ENCODE measurements around the gene NGRN.
"Not testable (repeated sequence)": the region's sequence is repeated elsewhere in the genome, so short reads cannot be mapped to it uniquely, and the experiment has no call there.

NGRN gene

GRCh38 chr15:90295270-90295648, 29.8 kb downstream of the NGRN start:
- H3K4me3 ChIP-seq (replicated peaks; ENCODE audit: insufficient read depth, low read length): no peak overlapping the region
- H3K27me3 ChIP-seq (ENCODE audit: insufficient read depth, poor library complexity, severe bottlenecking): no peaks in the 10 kb centered on the region
- no peak for DNase-seq (ENCODE audit: low read depth in 1 of 2, low spot score in 1 of 2)
- H3K27ac ChIP-seq (replicated peaks): no peak overlapping the region
- TF ChIP-seq CTCF (IDR thresholded peaks at IDR 0.05; ENCODE audit: insufficient read depth, low read length) (no peak), POLR2AphosphoS5 (IDR thresholded peaks at IDR 0.05; ENCODE audit: low read depth) (no peak), GABPA (IDR thresholded peaks at IDR 0.05; ENCODE audit: low read depth) (no peak), SPI1 (IDR thresholded peaks at IDR 0.05; ENCODE audit: borderline replicate concordance, low read depth) (no peak)

- not testable (repeated sequence) for DNase-seq (ENCODE audit: low read depth in 1 of 2, low spot score in 1 of 2); H3K27ac ChIP-seq (replicated peaks); H3K4me3 ChIP-seq (replicated peaks; ENCODE audit: insufficient read depth, low read length); H3K27me3 ChIP-seq (ENCODE audit: insufficient read depth, poor library complexity, severe bottlenecking)
These were observed 30.9 kb downstream of the NGRN start for GRCh38 chr15:90296316-90296884.

GRCh38 chr15:90297021-90297420, 31.5 kb downstream of the NGRN start:
- H3K27me3 ChIP-seq (ENCODE audit: insufficient read depth, poor library complexity, severe bottlenecking): no peaks in the 10 kb centered on the region
- H3K4me3 ChIP-seq (replicated peaks; ENCODE audit: insufficient read depth, low read length): no peak overlapping the region
- DNase-seq (ENCODE audit: low read depth in 1 of 2, low spot score in 1 of 2): no peak
- TF ChIP-seq REST (IDR thresholded peaks at IDR 0.05; ENCODE audit: insufficient replicate concordance, low read depth): no peak
- TF ChIP-seq SPI1 (IDR thresholded peaks at IDR 0.05; ENCODE audit: borderline replicate concordance, low read depth): no peak
- no peak for TF ChIP-seq GABPA (IDR thresholded peaks at IDR 0.05; ENCODE audit: low read depth)
- no peak for TF ChIP-seq POLR2AphosphoS5 (IDR thresholded peaks at IDR 0.05; ENCODE audit: low read depth)
- no peak for TF ChIP-seq CTCF (IDR thresholded peaks at IDR 0.05; ENCODE audit: insufficient read depth, low read length)
- no peak overlapping the region for H3K27ac ChIP-seq (replicated peaks)

GRCh38 chr15:90300541-90300940, 35.1 kb downstream of the NGRN start:
- no peak overlapping the region for H3K4me3 ChIP-seq (replicated peaks; ENCODE audit: insufficient read depth, low read length)
- no peak for DNase-seq (ENCODE audit: low read depth in 1 of 2, low spot score in 1 of 2)
- no peak for TF ChIP-seq REST (IDR thresholded peaks at IDR 0.05; ENCODE audit: insufficient replicate concordance, low read depth)
- TF ChIP-seq POLR2AphosphoS5 (IDR thresholded peaks at IDR 0.05; ENCODE audit: low read depth): no peak
- no peak for TF ChIP-seq SPI1 (IDR thresholded peaks at IDR 0.05; ENCODE audit: borderline replicate concordance, low read depth)
- TF ChIP-seq GABPA (IDR thresholded peaks at IDR 0.05; ENCODE audit: low read depth): no peak
- TF ChIP-seq CTCF (IDR thresholded peaks at IDR 0.05; ENCODE audit: insufficient read depth, low read length): no peak
- no peak overlapping the region for H3K27ac ChIP-seq (replicated peaks)
- no peaks in the 10 kb centered on the region for H3K27me3 ChIP-seq (ENCODE audit: insufficient read depth, poor library complexity, severe bottlenecking)

Data from HL-60 (cell line).